Measurements from ENCODE around the gene SIK3.

The SIK3 gene

DNA sequence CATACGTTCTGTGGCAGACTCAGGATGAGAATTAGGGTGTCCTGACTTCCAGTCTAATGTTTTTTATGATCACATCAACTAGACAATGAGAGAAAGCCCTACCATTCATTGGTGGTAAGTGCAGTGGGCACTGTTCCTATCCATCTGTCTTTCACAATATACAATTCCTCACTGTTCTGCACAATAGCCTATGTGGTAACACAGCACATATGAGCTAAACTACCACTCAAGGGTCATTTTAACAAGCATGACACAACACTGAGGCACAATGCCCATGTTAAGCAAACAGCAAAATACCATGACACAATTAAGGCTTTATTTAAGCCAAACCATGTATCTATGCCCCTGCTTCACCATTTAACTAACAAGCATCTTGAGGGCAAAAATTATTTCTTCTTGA, 52.3 kb downstream of the SIK3 start:
- H3K9ac ChIP-seq (ENCODE audit: low read length) = no peak overlapping the region
- H3F3A ChIP-seq (ENCODE audit: insufficient read depth, low read length) = 0 out of 2 replicates have a peak, but pooled peaks cover 10% of the 10 kb centered on the region
- H2AFZ ChIP-seq (ENCODE audit: low read length) = no peak overlapping the region
- no peaks in the 10 kb centered on the region for H3K9me3 ChIP-seq (replicated peaks; ENCODE audit: insufficient read depth, low read length)
- H3K27me3 ChIP-seq (replicated peaks; ENCODE audit: insufficient read depth, low read length) = no peaks in the 10 kb centered on the region
- no peaks in the 10 kb centered on the region; the same call in 1 of the 2 replicates for H4K20me1 ChIP-seq (ENCODE audit: insufficient read depth, low read length)
- no peak overlapping the region for H3K27ac ChIP-seq (ENCODE audit: low read length)
- no peak overlapping the region for H3K4me2 ChIP-seq (ENCODE audit: low read depth, low read length)
- peaks cover 94% of the 10 kb centered on the region for H3K79me2 ChIP-seq (ENCODE audit: low read length)
- H3K9me2 ChIP-seq (replicated peaks; ENCODE audit: insufficient read depth, low read length) = no peaks in the 10 kb centered on the region
- H3K4me3 ChIP-seq (ENCODE audit: low read length) = no peak overlapping the region
- DNase-seq = no peak
- H3K36me3 ChIP-seq (replicated peaks; ENCODE audit: insufficient read depth, low read length) = no peaks in the 10 kb centered on the region
- peaks cover 26% of the 10 kb centered on the region for H3K4me1 ChIP-seq (ENCODE audit: low read length)
- TF ChIP-seq EZH2 (optimal IDR thresholded peaks at IDR 0.05; ENCODE audit: low read depth, low read length) (no peak), EZH2phosphoT487 (IDR thresholded peaks at IDR 0.05; ENCODE audit: low read length) (no peak), CTCF (IDR thresholded peaks at IDR 0.05; ENCODE audit: low read length) (no peak)

GRCh38 chr11:117045196-117045595, 53.0 kb downstream of the SIK3 start:
- no peak for DNase-seq
- Histone ChIP-seq H4K20me1 (ENCODE audit: insufficient read depth, low read length) (no peaks in the 10 kb centered on the region; the same call in 1 of the 2 replicates), H3K4me3 (ENCODE audit: low read length) (no peak overlapping the region), H3K4me1 (ENCODE audit: low read length) (peaks cover 26% of the 10 kb centered on the region), H3K27ac (ENCODE audit: low read length) (no peak overlapping the region), H3K9ac (ENCODE audit: low read length) (no peak overlapping the region), H3K27me3 (replicated peaks; ENCODE audit: insufficient read depth, low read length) (no peaks in the 10 kb centered on the region), H3K79me2 (ENCODE audit: low read length) (peaks cover 96% of the 10 kb centered on the region), H3K36me3 (replicated peaks; ENCODE audit: insufficient read depth, low read length) (no peaks in the 10 kb centered on the region), H3K4me2 (ENCODE audit: low read depth, low read length) (peak overlapping the region; percentile 35; the same call in 1 of the 2 replicates), H2AFZ (ENCODE audit: low read length) (no peak overlapping the region), H3F3A (ENCODE audit: insufficient read depth, low read length) (0 out of 2 replicates have a peak, but pooled peaks cover 10% of the 10 kb centered on the region), H3K9me3 (replicated peaks; ENCODE audit: insufficient read depth, low read length) (no peaks in the 10 kb centered on the region), H3K9me2 (replicated peaks; ENCODE audit: insufficient read depth, low read length) (no peaks in the 10 kb centered on the region)
- no peak for TF ChIP-seq EZH2 (optimal IDR thresholded peaks at IDR 0.05; ENCODE audit: low read depth, low read length)
- TF ChIP-seq EZH2phosphoT487 (IDR thresholded peaks at IDR 0.05; ENCODE audit: low read length) = no peak
- no peak for TF ChIP-seq CTCF (IDR thresholded peaks at IDR 0.05; ENCODE audit: low read length)

DNA sequence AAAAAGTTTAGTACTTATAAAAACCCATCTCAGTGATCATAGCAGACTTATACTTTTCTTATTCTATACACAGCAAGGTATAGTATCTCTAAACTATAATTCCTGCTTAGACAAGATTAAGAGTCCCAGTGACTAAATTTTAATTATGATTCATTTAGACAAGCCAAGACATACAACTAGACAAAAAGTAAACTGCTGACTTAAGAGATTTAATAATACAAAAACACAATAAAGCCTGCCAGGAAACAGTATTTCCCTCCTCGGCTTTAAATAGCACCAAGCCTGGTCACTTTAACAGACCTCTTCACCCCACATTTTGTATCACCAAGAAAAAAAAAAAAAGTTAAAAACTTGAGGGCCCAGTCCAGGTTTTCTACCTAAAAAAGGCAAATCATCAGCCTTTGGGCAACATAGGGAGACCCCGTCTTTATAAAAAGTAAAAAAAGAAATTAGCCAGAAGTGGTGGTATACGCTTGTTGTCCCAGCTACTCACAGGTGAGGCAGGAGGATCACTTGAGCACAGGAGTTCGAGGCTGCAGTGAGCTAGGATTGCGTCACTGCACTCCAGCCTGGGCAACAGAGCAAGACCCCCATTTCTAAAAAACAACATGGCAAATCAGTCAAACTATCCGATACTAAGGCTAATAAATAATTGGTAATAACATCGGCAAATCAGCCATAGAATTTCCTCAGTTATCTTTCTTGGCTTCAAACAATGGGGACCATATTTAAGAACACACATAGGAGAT, 53.8 kb downstream of the SIK3 start:
- H2AFZ ChIP-seq (ENCODE audit: low read length) = no peak overlapping the region
- DNase-seq = peak; percentile 37
- H3K27ac ChIP-seq (ENCODE audit: low read length) = no peak overlapping the region
- H3K4me2 ChIP-seq (ENCODE audit: low read depth, low read length) = peak overlapping the region; percentile 35; the same call in 1 of the 2 replicates
- H3K36me3 ChIP-seq (replicated peaks; ENCODE audit: insufficient read depth, low read length) = no peaks in the 10 kb centered on the region
- 0 out of 2 replicates have a peak, but pooled peaks cover 10% of the 10 kb centered on the region for H3F3A ChIP-seq (ENCODE audit: insufficient read depth, low read length)
- no peaks in the 10 kb centered on the region for H3K9me2 ChIP-seq (replicated peaks; ENCODE audit: insufficient read depth, low read length)
- H4K20me1 ChIP-seq (ENCODE audit: insufficient read depth, low read length) = no peaks in the 10 kb centered on the region; the same call in 1 of the 2 replicates
- no peak overlapping the region for H3K4me3 ChIP-seq (ENCODE audit: low read length)
- peaks cover 96% of the 10 kb centered on the region for H3K79me2 ChIP-seq (ENCODE audit: low read length)
- peaks cover 26% of the 10 kb centered on the region for H3K4me1 ChIP-seq (ENCODE audit: low read length)
- no peaks in the 10 kb centered on the region for H3K9me3 ChIP-seq (replicated peaks; ENCODE audit: insufficient read depth, low read length)
- no peak overlapping the region for H3K9ac ChIP-seq (ENCODE audit: low read length)
- TF ChIP-seq EZH2 (optimal IDR thresholded peaks at IDR 0.05; ENCODE audit: low read depth, low read length) (no peak), EZH2phosphoT487 (IDR thresholded peaks at IDR 0.05; ENCODE audit: low read length) (no peak), CTCF (IDR thresholded peaks at IDR 0.05; ENCODE audit: low read length) (no peak)
- no peaks in the 10 kb centered on the region for H3K27me3 ChIP-seq (replicated peaks; ENCODE audit: insufficient read depth, low read length)

Data from MM.1S (cell line).